ENCODE measurements around the gene POTEF. TPM values are rescaled to one million over a fixed set of nuclear protein-coding genes. Genes with fewer than 3 reads are reported as not detected.
"Not testable (repeated sequence)": the region's sequence is repeated elsewhere in the genome, so short reads cannot be mapped to it uniquely, and the experiment has no call there.

POTEF gene
- total RNA-seq, 1 experiment from 2014 or later = 20.1 TPM

DNA sequence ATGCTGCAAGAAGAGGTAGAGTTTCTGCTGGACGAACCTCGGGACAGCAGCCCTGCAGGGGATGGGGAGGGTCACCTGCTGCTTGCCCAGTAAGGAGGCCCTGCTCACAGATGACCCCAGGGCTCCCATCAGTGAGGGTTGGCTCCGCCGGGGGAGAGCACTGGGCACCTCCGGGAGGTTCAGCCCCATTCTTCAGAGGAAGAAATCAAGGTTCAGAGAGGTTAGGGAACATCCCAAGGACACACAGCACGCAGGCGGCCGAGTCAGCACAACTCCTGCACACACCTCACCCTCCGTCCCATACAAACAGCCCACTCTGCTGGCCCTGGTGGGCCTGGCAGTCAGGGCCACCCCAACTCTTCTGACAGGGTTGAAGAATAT, 27.6 kb upstream of the POTEF start:
- peaks cover 67% of the 10 kb centered on the region for H3K36me3 Mint-ChIP-seq (ENCODE audit: insufficient read depth, unreplicated experiment)

DNA sequence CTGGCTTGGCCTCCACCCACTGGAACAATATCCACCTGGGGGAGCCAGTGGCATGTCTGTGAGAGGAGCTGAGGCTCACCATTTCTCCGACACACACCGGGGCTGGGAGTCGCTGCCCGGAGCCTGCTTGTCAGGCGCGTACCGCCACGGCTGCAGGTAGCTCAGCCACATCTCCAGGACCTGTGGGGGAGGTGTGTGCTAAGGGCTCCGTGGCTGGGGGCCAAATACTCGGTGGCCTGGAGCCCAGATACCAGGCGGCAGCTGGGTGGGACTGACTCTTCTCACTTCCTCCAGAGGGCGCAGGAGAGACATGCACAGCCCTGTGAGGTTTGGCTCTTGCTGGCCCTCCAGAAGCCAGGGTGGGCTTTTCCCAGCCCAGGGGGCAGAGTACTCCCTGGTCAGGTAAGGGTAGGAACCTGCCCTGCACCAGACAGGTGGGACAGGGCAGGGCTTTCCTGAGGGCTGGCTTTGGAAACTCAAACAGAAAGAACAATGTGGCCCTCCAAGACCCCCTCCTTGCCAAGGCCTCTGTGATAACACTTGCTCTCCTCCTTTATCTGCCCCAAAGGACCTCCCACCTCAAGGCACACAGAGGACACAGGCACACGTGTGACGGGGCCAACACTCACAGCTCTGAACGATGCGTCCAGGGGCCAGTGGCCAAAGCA, 27.1 kb upstream of the POTEF start:
- H3K27ac Mint-ChIP-seq (ENCODE audit: unreplicated experiment); H3K27me3 Mint-ChIP-seq (ENCODE audit: insufficient read depth, unreplicated experiment); H3K36me3 ChIP-seq (ENCODE audit: control insufficient read depth, insufficient read depth, low read length); H3K9me3 ChIP-seq; H3K4me3 ChIP-seq (ENCODE audit: low read depth, low read length); H3K4me1 Mint-ChIP-seq (ENCODE audit: low read depth, unreplicated experiment); H3K4me3 Mint-ChIP-seq (ENCODE audit: unreplicated experiment); POLR2A ChIA-PET; BruUV-seq (replicated peaks); H3K4me1 ChIP-seq; H3K27me3 ChIP-seq (replicated peaks; ENCODE audit: control insufficient read depth, insufficient read depth, low read length); H3K9me3 Mint-ChIP-seq (ENCODE audit: unreplicated experiment): not testable (repeated sequence)
- intact Hi-C loops (cut with micrococcal nuclease; ENCODE audit: unreplicated experiment) = loop anchor here (1.0 kb wide), 2 partner anchors 25 to 176 kb away; partner anchors contain the start of gene SMPD4
- peak in 1 of 2 experiments; percentile 56 for DNase-seq
- TF ChIP-seq, protein P1, sequence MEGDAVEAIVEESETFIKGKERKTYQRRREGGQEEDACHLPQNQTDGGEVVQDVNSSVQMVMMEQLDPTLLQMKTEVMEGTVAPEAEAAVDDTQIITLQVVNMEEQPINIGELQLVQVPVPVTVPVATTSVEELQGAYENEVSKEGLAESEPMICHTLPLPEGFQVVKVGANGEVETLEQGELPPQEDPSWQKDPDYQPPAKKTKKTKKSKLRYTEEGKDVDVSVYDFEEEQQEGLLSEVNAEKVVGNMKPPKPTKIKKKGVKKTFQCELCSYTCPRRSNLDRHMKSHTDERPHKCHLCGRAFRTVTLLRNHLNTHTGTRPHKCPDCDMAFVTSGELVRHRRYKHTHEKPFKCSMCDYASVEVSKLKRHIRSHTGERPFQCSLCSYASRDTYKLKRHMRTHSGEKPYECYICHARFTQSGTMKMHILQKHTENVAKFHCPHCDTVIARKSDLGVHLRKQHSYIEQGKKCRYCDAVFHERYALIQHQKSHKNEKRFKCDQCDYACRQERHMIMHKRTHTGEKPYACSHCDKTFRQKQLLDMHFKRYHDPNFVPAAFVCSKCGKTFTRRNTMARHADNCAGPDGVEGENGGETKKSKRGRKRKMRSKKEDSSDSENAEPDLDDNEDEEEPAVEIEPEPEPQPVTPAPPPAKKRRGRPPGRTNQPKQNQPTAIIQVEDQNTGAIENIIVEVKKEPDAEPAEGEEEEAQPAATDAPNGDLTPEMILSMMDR (IDR thresholded peaks at IDR 0.05; ENCODE audit: insufficient read depth in 1 of 2, low read depth in 1 of 2, low read length in 1 of 2, severe bottlenecking in 1 of 2, unreplicated experiment in 1 of 2) = peak; percentile 59 to 60
- H3K36me3 Mint-ChIP-seq (ENCODE audit: insufficient read depth, unreplicated experiment) = peaks cover 63% of the 10 kb centered on the region
- CTCF ChIA-PET = interaction anchor here (1.4 kb wide), 1 partner anchor 176 kb away, joined by 7 read pairs; no protein-coding TSS in a partner anchor

More for the DNA sequence above, 27.6 kb upstream of the POTEF start:
- H3K36me3 ChIP-seq (ENCODE audit: control insufficient read depth, insufficient read depth, low read length) = no peaks in the 10 kb centered on the region
- no peaks in the 10 kb centered on the region for H3K4me1 ChIP-seq
- ChIA-PET POLR2A (no interaction called here), CTCF (interaction anchor here (1.4 kb wide), 1 partner anchor 176 kb away, joined by 7 read pairs; no protein-coding TSS in a partner anchor)
- no peaks in the 10 kb centered on the region for H3K9me3 ChIP-seq
- Mint-ChIP-seq H3K27me3 (ENCODE audit: insufficient read depth, unreplicated experiment) (no peaks in the 10 kb centered on the region), H3K4me1 (ENCODE audit: low read depth, unreplicated experiment) (no peaks in the 10 kb centered on the region), H3K4me3 (ENCODE audit: unreplicated experiment) (no peak overlapping the region), H3K27ac (ENCODE audit: unreplicated experiment) (no peak overlapping the region), H3K9me3 (ENCODE audit: unreplicated experiment) (no peaks in the 10 kb centered on the region)
- no peak for DNase-seq
- no peaks in the 10 kb centered on the region for H3K27me3 ChIP-seq (replicated peaks; ENCODE audit: control insufficient read depth, insufficient read depth, low read length)
- BruUV-seq (replicated peaks) = no TSS peak
- TF ChIP-seq, protein P1 (IDR thresholded peaks at IDR 0.05; ENCODE audit: insufficient read depth in 1 of 2, low read depth in 1 of 2, low read length in 1 of 2, severe bottlenecking in 1 of 2, unreplicated experiment in 1 of 2) = no peak
- H3K4me3 ChIP-seq (ENCODE audit: low read depth, low read length) = no peak overlapping the region
- intact Hi-C loops (cut with micrococcal nuclease; ENCODE audit: unreplicated experiment) = loop anchor here (1.0 kb wide), 2 partner anchors 25 to 176 kb away; partner anchors contain the start of gene SMPD4

DNA sequence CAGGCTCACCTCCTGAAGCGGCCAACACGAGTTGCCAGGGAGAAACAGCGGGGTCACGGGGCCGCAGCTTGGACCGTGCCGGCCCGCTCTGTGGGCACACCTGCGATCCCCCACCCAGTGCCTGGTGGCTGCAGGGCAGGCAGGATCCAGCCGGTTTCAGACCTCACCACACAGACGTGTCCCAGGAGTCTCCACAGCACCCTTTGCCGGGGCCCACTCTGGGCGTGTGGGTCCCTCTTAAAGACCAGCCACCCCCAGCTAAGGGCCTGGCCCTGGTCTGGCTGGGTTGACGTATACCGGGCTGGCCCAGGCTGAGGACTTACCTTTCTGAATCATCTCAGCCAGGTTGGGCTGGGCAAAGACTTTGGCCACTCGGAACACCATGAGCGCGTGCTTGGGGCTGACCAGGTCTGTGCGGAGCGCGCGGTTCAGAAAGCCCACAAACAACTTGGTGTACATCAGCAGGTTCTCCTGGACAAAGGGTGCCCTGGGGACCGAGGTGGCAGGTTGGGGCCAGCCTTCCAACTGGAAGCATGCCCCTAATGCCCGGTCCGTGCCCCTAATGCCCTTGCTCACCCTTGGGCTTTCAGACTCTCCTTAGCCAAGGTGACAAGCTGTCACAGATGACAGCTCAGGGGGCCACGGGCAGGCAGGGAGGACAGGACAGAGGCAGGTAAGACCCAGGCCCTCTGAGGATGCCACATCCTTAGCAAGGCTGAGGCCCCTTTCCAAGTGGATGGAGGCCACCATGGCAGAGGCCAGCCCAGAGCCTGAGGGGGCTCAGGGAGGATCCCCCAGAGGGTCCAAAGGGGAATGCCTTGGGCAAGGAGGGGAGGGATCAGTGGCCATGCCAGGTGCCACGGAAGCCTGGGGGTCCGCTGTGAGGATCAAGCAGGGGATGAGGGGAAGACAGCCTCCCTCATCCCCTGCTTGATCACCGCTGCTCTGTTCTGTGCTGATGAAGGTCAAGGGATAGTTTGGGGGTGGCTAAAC, 26.0 kb upstream of the POTEF start:
- BruUV-seq (replicated peaks) = no TSS peak
- Histone ChIP-seq H3K36me3 (ENCODE audit: control insufficient read depth, insufficient read depth, low read length) (no peaks in the 10 kb centered on the region), H3K27me3 (replicated peaks; ENCODE audit: control insufficient read depth, insufficient read depth, low read length) (no peaks in the 10 kb centered on the region), H3K4me3 (ENCODE audit: low read depth, low read length) (no peak overlapping the region), H3K4me1 (no peaks in the 10 kb centered on the region), H3K9me3 (no peaks in the 10 kb centered on the region)
- Mint-ChIP-seq H3K36me3 (ENCODE audit: insufficient read depth, unreplicated experiment) (peaks cover 63% of the 10 kb centered on the region), H3K4me3 (ENCODE audit: unreplicated experiment) (no peak overlapping the region), H3K27ac (ENCODE audit: unreplicated experiment) (no peak overlapping the region), H3K9me3 (ENCODE audit: unreplicated experiment) (no peaks in the 10 kb centered on the region), H3K27me3 (ENCODE audit: insufficient read depth, unreplicated experiment) (no peaks in the 10 kb centered on the region), H3K4me1 (ENCODE audit: low read depth, unreplicated experiment) (no peaks in the 10 kb centered on the region)
- no peak for DNase-seq
- ChIA-PET POLR2A (no interaction called here), CTCF (interaction anchor here (1.4 kb wide), 1 partner anchor 177 kb away, joined by 7 read pairs; no protein-coding TSS in a partner anchor)
- TF ChIP-seq, protein P1 (IDR thresholded peaks at IDR 0.05; ENCODE audit: insufficient read depth in 1 of 2, low read depth in 1 of 2, low read length in 1 of 2, severe bottlenecking in 1 of 2, unreplicated experiment in 1 of 2) = no peak
- intact Hi-C loops (cut with micrococcal nuclease; ENCODE audit: unreplicated experiment) = no loop called here

DNA sequence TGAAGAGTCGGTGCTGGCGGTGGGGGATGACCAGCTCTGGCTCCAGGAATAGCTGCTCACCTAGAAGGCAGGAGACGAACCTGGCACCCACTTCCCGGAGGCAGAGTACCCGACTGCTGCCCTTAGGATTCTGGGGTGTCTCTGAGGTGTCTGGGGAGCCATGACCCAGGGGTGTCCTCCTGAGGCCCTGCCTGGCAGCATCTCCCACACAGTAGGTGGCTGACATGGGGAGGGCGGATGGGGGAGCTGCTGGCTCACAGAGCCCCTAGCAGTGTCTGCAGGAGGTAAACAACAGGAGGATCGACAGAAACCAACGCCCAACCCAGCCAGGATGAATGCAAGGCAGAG, 25.4 kb upstream of the POTEF start:
- POLR2A ChIA-PET; H3K9me3 ChIP-seq; BruUV-seq (replicated peaks); H3K9me3 Mint-ChIP-seq (ENCODE audit: unreplicated experiment); H3K4me3 Mint-ChIP-seq (ENCODE audit: unreplicated experiment); CTCF ChIA-PET; H3K4me3 ChIP-seq (ENCODE audit: low read depth, low read length); H3K27me3 Mint-ChIP-seq (ENCODE audit: insufficient read depth, unreplicated experiment); H3K36me3 ChIP-seq (ENCODE audit: control insufficient read depth, insufficient read depth, low read length); intact Hi-C loops (cut with micrococcal nuclease; ENCODE audit: unreplicated experiment); DNase-seq; H3K27me3 ChIP-seq (replicated peaks; ENCODE audit: control insufficient read depth, insufficient read depth, low read length); H3K4me1 ChIP-seq; H3K4me1 Mint-ChIP-seq (ENCODE audit: low read depth, unreplicated experiment); H3K27ac Mint-ChIP-seq (ENCODE audit: unreplicated experiment): not testable (repeated sequence)
- peaks cover 58% of the 10 kb centered on the region for H3K36me3 Mint-ChIP-seq (ENCODE audit: insufficient read depth, unreplicated experiment)
